WERI-Rb-1 (cell line): Measurements from ENCODE around the gene LPCAT1.
A peak's percentile ranks its signal among the peaks of the same experiment; 100 is the strongest.

Source experiments
- DNase-seq: peaks from one replicate; pipeline ENCODE4 v3.0.0-alpha.2; 2020
- H3K27ac ChIP-seq: fragments of 250-450 bp; sonication (Bioruptor Pico); 2 replicates; pipeline ENCODE4 v1.5.1; 2020; ENCODE audit warnings: mild to moderate bottlenecking, moderate library complexity
- H3K27me3 ChIP-seq: fragments of 250-450 bp; sonication (Bioruptor Pico); 2 replicates; pipeline ENCODE4 v1.5.1; 2021; ENCODE audit warnings: mild to moderate bottlenecking, low read depth, moderate library complexity; ENCODE audit not compliant: insufficient read depth, severe bottlenecking
- H3K36me3 ChIP-seq: fragments of 250-450 bp; sonication (Bioruptor Pico); 2 replicates; pipeline ENCODE4 v1.5.1; 2020; ENCODE audit warnings: mild to moderate bottlenecking, moderate library complexity
- H3K4me3 ChIP-seq: 2 replicates; pipeline ENCODE4 v1.5.1; 2011; ENCODE audit warnings: low read depth, mild to moderate bottlenecking, control low read depth, low read length
- H3K9me3 ChIP-seq: fragments of 250-450 bp; sonication (Bioruptor Pico); 2 replicates; pipeline ENCODE4 v1.5.1; 2021; ENCODE audit warnings: mild to moderate bottlenecking, moderate library complexity; ENCODE audit not compliant: severe bottlenecking
- TF ChIP-seq, protein P1 (sequence below): IDR thresholded peaks from 2 replicates; pipeline ENCODE4 v1.5.1; 2011; ENCODE audit warnings: low read depth, mild to moderate bottlenecking, control low read depth, inconsistent platforms, low read length

LPCAT1 gene

DNA sequence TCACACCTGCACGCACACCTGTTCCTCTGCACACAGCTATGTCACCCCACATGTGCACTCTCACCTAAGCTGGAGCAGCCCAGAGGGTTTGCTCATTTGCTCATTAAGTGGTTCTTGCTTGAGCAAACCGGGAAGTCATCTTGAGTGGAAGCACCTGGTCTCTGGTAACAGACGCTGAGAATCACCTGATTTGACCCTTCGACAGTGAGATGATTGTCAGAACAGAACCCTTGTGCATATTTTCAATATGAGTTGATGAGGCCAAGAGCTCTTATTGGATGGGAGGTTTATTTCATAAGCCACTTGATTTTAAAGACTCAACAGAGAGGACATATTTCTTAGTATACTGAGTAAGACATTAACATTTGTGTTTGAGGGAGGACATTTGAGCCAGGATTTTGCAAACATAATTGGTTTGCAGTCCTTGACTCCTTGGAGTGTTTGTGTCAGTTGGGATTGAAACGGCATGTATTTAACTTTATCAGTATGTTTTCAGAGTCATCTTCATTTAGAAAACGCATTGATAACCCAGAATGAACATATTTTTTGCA lies 22.1 kb upstream of the LPCAT1 start:
- TF ChIP-seq, protein P1, sequence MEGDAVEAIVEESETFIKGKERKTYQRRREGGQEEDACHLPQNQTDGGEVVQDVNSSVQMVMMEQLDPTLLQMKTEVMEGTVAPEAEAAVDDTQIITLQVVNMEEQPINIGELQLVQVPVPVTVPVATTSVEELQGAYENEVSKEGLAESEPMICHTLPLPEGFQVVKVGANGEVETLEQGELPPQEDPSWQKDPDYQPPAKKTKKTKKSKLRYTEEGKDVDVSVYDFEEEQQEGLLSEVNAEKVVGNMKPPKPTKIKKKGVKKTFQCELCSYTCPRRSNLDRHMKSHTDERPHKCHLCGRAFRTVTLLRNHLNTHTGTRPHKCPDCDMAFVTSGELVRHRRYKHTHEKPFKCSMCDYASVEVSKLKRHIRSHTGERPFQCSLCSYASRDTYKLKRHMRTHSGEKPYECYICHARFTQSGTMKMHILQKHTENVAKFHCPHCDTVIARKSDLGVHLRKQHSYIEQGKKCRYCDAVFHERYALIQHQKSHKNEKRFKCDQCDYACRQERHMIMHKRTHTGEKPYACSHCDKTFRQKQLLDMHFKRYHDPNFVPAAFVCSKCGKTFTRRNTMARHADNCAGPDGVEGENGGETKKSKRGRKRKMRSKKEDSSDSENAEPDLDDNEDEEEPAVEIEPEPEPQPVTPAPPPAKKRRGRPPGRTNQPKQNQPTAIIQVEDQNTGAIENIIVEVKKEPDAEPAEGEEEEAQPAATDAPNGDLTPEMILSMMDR, result no peak
- H3K4me3 ChIP-seq, result no peak overlapping the region
- no peaks in the 10 kb centered on the region for H3K36me3 ChIP-seq
- H3K9me3 ChIP-seq, result no peaks in the 10 kb centered on the region
- H3K27ac ChIP-seq, result no peak overlapping the region
- peak; percentile 5 for DNase-seq
- no peaks in the 10 kb centered on the region for H3K27me3 ChIP-seq

DNA sequence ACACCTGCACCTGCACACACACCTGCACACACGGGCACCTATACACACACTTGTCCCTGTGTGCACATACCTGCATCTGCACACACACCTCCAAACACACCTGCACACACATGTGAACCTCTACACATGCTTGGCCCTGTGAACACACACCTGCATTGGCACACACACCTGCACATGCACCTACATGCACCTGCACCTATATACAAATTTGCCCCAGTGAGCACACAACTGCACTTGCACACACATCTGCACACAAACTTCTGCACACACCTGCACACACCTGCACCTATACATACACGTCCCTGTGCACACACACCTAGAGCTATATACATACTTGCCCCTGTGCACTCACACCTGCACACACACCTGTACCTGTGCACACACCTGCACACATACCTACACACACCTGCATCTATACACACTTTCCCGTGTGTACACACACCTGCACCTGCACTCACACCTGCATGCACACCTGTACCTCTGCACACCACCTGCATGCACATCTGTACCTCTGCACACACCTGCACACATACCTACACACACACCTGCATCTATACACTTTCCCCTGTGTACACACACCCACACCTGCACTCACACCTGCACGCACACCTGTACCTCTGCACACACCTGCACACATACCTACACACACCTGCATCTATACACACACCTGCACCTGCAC lies 21.5 kb upstream of the LPCAT1 start:
- Histone ChIP-seq H3K27ac (no peak overlapping the region), H3K9me3 (no peaks in the 10 kb centered on the region), H3K27me3 (no peaks in the 10 kb centered on the region), H3K4me3 (no peak overlapping the region), H3K36me3 (no peaks in the 10 kb centered on the region)
- no peak for DNase-seq
- TF ChIP-seq, protein P1, result no peak

DNA sequence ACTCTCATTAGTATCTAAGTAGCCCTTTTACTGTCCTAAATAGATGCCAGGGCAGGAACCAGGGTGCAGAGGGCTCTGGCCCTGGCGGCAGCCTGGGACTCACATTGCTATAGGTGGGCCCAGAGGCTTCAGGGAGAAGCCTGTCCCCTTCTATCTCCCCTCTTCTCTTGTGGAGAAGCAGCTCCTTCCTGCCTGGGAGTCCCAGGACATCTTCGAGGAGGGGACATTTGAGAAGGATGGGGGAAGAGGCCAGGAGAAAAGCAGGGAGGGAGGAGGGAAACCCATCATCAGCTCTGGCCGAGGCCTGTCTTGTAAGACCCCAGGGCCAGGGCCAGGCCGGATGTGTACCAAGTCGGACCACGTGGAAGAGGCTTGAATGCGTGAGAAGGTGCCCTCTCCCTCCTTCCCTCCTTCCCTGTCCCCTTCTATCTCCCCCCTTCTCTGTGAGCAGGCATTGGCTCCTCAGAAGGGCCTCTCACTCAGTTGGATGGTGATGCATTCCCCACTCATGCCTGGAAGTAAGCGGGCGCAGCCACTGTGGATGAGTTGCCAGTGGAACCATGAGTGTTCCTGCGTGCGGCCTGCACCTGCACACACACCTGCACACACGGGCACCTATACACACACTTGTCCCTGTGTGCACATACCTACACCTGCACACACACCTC lies 20.7 kb upstream of the LPCAT1 start:
- Histone ChIP-seq H3K9me3 (no peaks in the 10 kb centered on the region), H3K4me3 (no peak overlapping the region), H3K27ac (no peak overlapping the region), H3K27me3 (no peaks in the 10 kb centered on the region), H3K36me3 (no peaks in the 10 kb centered on the region)
- TF ChIP-seq, protein P1, result no peak
- peak; percentile 4 for DNase-seq

DNA sequence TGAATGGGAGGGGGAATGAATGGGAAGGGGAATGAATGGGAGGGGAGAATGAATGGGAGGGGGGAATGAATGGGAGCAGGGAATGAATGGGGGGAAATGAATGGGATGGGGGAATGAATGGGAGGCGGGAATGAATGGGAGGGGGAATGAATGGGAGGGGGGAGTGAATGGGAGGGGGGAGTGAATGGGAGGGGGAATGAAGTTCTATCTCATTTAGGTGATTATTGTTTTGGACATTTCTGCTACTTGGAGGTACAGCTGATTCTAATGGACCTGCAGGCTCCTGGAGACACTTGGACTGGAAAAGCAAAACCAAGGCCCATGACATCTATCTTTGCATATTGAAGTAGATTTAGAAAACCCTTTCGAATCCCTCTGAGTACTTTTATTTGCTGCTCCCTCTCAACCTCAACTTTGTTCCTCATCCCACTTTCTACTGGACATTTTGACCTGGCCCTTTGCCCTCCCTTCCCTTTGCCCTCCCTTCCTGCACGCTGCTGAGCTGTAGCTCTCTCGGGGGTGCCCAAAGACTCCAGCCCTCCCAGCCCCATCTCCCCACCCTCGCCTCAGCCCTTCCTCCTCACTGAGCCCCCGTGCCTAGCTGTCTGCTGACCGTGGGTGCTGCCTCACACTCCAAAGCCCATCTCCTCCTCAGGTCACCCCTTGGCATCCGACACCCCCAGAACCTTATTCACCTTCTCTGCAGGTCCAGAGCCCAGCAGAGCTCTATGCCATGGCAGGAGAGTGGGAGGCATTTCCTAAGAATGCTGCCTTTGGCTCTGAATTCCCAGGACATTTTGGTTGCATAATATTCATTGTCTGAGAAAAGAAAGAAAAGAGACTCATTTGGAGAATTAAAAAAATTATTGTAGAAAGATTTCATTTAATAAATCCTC lies 19.9 kb upstream of the LPCAT1 start:
- Histone ChIP-seq H3K36me3 (no peaks in the 10 kb centered on the region), H3K4me3 (no peak overlapping the region), H3K27ac (no peak overlapping the region), H3K27me3 (no peaks in the 10 kb centered on the region), H3K9me3 (no peaks in the 10 kb centered on the region)
- peak; percentile 6 for DNase-seq
- TF ChIP-seq, protein P1, result no peak

DNA sequence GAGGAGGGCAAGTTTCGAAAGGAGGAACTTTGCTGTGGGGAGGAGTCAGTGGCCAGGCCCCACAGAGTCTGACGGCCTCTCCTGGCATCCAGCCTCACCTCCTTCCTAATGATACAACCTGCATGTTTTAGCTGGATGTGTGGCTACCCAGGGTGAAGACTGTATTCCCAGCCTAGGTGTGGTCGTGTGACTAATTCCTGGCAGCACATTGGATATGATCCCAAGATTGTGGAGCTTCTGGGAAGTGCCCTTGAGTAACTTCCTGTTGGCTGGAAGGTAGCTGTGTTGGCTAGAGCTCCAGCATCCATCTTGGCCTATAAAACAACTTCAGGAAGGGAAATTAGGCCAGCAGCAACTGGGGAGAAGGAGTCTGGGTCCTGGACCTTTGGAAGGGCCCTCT lies 19.0 kb upstream of the LPCAT1 start:
- no peak overlapping the region for H3K4me3 ChIP-seq
- no peaks in the 10 kb centered on the region for H3K36me3 ChIP-seq
- no peaks in the 10 kb centered on the region for H3K27me3 ChIP-seq
- DNase-seq, result no peak
- no peak overlapping the region for H3K27ac ChIP-seq
- TF ChIP-seq, protein P1, result no peak
- H3K9me3 ChIP-seq, result no peaks in the 10 kb centered on the region
